HL-60 (cell line): Measurements from ENCODE around the gene BCAN.

Experiments used
- CTCF ChIP-seq: IDR thresholded peaks from one replicate; pipeline ENCODE4 v1.5.1; 2011; ENCODE audit warnings: low read length, control low read depth, inconsistent platforms; ENCODE audit not compliant: insufficient read depth
- GABPA ChIP-seq: IDR thresholded peaks from 2 replicates; pipeline ENCODE4 v1.6.1; 2012; ENCODE audit warnings: low read depth
- POLR2AphosphoS5 ChIP-seq: IDR thresholded peaks from 2 replicates; pipeline ENCODE4 v1.6.1; 2012; ENCODE audit warnings: low read depth
- REST ChIP-seq: IDR thresholded peaks from 2 replicates; pipeline ENCODE4 v1.6.1; 2012; ENCODE audit warnings: low read depth; ENCODE audit not compliant: insufficient replicate concordance
- SPI1 ChIP-seq: IDR thresholded peaks from 2 replicates; pipeline ENCODE4 v1.6.1; 2012; ENCODE audit warnings: low read depth, mild to moderate bottlenecking, borderline replicate concordance

- TF ChIP-seq CTCF (no peak), POLR2AphosphoS5 (no peak), REST (no peak), GABPA (no peak), SPI1 (no peak)
These were observed 35.1 kb downstream of the BCAN start, which contains the start of gene NES for GRCh38 chr1:156676820-156677615.
